Sigmoid colon (tissue), 3 donors: ENCODE results near the gene ZNF780A.

Source experiments
- CTCF ChIP-seq, 4 experiments: fragments of 450-650 bp in 3 of 4; fragments of 200-600 bp in 1 of 4; IDR thresholded peaks; one replicate each; pipeline ENCODE4 v1.5.1; 2016 to 2019; ENCODE audit warnings: antibody characterized with exemption in 4 of 4, mild to moderate bottlenecking in 3 of 4, moderate library complexity in 2 of 4
- POLR2A ChIP-seq, 2 donors: fragments of 450-650 bp; IDR thresholded peaks; one replicate each; pipeline ENCODE4 v1.6.1; 2016; ENCODE audit warnings: antibody characterized with exemption in 2 of 2, mild to moderate bottlenecking in 2 of 2, moderate library complexity in 2 of 2

- TF ChIP-seq CTCF (IDR thresholded peaks at IDR 0.05) = no peak
- no peak for TF ChIP-seq POLR2A (IDR thresholded peaks at IDR 0.05)
These were observed 2.7 kb upstream of the ZNF780A start for GRCh38 chr19:40093416-40093815.
